A172 (cell line): ENCODE measurements around the gene SPTB. TPM values are rescaled to one million over a fixed set of nuclear protein-coding genes. Genes with fewer than 3 reads are reported as not detected.
A peak's percentile ranks its signal among the peaks of the same experiment; 100 is the strongest.
"Not testable (repeated sequence)": the region's sequence is repeated elsewhere in the genome, so short reads cannot be mapped to it uniquely, and the experiment has no call there.

ENCODE experiments used
- DNase-seq: peaks from one replicate; pipeline ENCODE4 v3.0.0-alpha.2; 2015; ENCODE audit warnings: low spot score
- total RNA-seq: library from RNA; depleted of rRNA; stranded (reverse); fragments of >200 nt; shearing (Covaris generic); gene quantifications from 2 replicates; pipeline ENCODE4 v1.2.3, GENCODE V29; 2014; rRNA removed

Gene SPTB
- total RNA-seq: 1.9 and 2.0 TPM in 2 replicates

DNA sequence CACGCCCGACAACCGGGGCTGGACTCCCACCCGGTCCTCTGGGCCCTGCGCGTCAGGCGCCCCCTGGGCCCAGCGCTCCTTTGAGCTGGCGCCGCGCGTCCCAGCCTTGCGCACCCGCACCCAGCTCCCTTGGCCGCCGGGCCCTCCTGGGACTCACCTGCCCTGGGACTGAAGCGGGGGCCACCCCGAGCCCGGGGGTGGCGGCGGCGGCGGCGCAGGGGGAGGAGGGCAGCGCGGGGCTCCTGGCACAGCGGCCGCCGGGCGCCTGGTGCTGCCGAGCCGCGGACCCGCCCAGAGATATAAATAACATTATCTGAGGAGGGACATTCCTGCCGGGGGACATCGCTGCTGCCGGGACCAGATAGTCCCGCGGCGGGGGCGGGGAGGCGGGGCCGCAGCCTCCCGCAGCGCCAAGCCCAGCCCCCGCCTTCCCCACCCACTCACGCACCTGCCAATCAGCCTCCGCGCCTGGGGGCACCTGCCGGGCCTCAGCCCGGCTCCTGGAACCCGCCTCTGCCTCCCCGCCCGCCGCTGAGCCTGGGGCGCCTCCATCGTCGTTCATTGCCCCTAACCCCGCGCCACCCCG, at the start of gene SPTB:
TSS of gene SPTB (minus strand) at position 273 of the 586 bp plus-strand sequence. CDS start 56,813 bp downstream, outside the sequence.
- no peak for DNase-seq

DNA sequence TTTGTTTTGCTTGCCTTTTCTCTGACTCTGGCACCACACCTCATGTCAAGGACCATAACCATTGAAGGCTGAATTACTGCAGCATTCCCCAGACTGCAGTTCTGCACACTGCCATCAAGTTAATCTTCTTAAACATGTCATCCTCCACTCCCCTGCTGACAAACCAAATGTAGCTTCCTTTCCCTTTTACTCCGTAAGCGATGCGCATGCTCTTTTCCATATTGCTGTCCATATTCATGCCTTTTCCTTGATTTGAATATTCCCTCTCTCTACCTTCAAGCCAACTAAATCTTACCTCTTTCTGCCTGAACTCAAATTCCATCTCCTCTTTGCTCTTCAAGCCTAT, 49.3 kb upstream of the SPTB start:
- DNase-seq: no peak

DNA sequence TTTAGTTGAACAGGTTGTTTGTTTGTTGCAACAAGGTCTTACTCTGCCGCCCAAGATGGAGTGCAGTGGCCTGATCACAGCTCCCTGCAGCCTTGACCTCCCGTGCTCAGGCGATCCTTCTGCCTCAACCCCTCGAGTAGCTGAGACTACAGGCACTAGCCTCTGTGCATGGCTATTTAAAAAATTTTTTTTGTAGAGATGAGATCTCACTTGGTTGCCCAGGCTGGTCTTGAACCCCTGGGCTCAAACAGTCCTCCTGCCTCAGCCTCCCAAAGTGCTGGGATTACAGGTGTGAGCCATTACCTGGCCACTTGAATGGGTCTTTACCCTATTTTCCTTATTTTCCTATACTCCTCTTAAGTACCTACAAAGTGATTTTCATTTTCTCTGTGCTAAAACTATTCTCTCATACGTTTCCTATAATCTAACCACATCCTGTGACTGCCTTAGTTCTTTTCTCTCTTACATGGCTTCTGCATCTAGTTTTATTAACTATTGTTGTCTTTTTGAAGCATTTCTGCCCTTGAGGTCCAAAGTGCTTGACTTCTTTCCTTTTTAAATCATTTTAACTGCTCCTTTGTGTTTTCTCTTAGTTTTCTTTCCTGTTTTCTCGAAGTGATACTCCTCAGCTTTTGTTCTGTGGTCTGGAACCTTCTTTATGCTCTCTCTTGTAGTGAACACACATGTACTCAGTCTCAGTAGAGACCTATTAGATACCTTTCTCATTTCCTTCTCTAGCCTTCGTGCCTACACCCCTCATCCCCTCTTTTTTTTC, 48.7 kb upstream of the SPTB start:
- DNase-seq: no peak

DNA sequence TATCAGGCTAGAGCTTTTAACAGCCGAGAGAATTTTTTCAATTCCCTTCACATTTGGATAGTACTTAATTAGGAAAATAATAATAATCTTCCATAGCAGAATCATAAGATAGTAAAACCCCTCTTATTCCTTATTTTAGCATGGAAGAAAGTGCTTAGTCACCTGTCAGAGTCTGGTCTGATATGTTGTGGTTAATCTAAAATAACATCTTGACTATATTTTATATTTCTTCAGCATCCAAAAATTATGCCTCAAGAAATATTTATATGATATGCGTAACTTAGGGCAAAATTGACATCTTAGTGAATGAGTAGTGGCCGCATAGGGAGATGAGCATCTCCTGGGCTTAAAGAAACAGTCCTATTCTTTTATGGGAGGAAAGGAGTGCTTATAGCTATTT, 47.3 kb upstream of the SPTB start:
- no peak for DNase-seq

DNA sequence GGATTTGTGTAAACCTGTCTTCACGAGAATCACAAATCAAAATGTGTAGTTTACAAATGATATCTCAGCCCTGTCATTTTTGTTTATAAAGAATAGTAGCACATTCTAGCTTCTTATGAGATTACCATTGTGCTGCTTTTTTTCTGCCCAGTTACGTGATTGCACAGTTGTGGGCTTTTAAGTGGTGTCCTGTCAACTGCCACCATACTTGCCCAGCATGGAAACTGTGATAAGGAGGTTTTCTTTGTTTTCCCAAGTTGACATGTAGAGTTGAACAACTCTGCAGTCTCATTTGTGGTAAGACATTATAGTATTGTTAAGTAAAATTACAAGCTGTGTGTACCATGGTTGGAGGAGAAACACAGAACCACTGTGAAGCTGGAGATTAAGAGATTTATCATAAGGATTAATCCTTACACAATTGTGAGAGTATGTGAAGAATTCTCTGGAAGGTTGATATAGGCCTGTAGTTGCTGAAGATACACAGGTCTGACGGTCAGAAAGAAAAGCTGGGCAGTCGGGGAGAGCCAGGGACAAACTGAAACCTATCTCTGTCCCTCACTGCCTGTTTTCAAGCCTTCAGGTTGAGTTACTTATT, 46.8 kb upstream of the SPTB start:
- DNase-seq: no peak

DNA sequence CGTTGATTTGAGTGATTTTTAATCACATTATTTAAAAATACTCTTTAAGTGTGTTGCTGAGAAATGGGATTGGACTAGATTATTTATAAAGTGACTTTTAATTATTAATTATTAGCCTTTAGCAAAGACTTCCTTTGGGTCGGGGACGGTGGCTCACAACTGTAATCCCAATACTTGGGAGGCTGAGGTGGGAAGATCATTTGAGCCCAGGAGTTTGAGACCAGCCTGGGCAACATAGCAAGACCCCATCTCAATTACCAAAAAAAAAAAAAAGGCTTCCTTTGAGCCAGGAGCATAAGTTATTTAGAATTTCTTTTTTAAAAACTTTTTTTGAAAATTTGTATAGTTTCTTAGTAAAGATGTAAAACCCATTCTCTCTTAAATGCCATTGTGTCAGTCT, 43.3 kb upstream of the SPTB start:
- DNase-seq: no peak

DNA sequence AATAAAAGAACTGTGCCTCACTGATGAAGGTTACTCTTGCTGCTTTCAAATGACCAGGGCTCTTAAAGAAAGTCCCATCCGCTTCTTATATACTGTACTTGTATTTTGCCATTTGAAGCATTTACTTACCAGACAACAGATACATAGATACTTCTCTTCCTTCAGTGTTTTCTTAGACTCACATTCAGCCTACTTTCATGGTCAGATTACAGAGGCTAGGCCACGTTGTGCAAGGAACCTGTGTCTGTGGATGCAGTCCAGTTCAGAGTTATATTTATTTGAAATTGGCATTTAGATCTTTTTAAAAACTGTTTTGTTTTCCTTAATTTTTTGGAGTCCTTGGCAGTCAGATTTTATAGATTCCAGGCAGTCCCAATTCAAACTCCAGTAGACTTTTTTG, 40.8 kb upstream of the SPTB start:
- no peak for DNase-seq

DNA sequence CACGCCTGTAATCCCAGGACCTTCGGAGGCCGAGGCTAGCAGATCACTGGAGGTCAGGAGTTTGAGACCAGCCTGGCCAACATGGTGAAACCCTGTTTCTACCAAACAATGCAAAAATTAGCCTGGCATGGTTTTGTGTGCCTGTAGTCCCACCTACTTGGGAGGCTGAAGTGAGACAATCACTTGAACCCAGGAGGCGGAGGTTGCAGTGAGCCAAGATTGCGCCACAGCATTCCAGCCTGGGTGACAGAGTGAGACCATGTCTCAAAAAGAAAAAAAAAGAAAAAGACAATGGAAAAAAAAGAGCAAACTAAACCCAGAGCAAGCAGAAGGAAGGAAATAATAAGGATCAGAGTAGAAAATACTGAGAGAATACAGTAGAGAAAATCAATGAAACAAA, 39.9 kb upstream of the SPTB start:
- no peak for DNase-seq

DNA sequence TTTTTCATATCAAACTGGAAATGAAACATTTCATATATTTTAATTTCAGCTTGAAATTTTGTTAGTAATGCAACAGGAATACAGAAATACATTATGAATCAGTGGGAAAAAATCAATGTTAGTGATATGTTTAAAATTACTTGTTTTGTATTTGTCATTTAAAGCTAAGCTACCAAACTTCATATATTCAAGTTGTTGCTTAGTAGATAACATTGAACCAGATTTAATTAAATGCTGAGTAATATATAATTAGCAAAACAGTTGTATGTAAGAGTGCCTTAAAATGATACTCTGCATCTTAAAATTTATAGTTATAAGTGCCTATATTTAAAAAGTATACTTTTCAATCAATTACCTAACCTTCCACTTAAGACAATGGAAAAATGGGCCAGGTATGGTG, 39.5 kb upstream of the SPTB start:
- DNase-seq: no peak

DNA sequence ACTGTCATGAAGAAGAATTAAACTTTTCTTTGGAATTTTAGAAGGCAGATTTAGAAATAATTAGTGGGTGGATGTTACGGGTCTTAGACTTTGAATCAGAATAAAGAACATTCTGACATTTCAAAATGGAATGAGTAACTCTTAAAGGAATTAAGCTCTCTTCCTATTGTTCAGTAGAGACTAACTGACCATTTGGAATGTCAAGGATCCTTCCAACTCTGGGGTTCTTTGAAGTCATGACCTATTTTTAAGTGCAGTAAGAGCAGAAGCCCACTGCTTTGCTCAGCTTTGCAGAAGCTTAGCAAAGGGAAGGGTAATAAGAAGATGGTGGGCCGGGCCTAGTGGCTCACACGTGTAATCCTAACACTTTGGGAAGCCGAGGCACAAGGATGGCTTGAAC, 38.5 kb upstream of the SPTB start:
- DNase-seq: no peak

DNA sequence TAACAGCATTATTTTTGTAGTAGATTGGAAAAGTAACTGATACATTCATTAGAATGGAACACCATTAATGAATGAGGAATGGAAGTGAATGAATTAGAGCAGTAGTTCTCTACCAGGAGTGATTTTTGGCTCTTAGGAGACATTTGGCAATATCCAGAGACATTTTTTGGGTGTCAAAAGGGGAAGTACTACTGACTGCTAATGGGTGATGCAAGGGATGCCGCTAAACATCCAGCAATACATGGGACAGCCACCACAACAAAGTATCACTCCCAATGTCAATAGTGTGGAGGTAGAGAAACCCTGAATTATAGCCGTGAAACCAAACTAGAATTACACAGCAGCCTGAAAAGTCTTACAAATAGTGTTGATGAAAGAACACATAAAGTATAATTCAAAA, 36.1 kb upstream of the SPTB start:
- no peak for DNase-seq

DNA sequence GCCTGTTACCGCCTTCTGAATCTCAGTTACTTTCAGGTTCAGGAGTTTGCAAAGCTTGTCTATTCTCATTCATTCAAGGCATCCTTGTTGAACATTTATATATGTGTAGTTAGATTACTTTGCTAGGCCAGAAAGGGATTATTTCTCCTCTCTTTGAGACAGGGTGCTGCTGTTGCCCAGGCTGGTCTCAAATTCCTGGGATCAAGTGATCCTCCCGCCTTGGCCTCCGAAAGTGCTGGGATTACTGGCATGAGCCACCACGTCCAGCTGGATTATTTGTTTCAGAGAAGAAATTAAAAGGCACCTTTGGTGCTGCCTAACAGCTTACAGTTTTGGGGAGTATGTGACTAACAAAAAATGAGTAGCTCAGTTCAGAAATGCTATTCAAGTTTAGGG, 35.3 kb upstream of the SPTB start:
- DNase-seq: peak; percentile 0

DNA sequence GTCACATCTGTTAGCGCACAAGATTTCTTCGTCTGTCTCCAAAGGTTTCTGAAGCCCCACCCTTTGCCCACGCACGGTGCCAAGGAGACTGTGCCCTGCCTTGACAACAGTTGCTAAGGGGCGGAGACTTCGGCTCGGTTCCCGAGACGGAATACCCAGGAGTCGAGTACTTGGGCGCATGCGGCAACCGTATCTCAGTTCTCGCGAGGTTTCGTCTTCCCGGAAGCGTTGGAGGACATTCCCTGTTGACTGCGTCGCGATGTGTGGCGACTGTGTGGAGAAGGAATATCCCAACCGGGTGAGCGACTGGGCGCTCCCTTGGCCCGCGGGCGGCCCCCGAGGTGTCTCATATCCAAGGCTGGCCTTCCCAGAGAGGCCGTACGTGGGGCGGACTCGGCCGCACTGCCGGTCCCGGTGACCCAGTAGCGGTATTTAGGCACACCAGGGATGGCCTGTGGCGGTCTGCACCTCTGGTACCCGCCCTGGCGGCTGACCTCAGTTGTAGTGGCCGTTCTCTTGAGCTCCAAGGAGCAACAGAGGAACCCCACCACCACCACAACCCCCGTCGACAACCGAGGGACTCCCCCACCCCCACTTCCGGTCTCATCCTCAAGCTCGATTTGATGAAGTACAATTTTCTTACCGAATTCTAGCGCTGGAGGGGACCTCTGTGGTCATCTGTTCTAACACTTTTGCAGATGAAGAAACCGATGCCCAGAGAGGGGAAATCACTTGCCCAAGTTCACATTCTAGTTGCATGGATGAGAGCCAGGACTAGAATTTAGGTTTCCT, 34.7 kb upstream of the SPTB start, which contains the start of gene CHURC1:
TSS of gene CHURC1 (plus strand) at position 219 of the 792 bp plus-strand sequence. CDS start at position 260, 41 bp downstream.
- DNase-seq: peak; percentile 94

DNA sequence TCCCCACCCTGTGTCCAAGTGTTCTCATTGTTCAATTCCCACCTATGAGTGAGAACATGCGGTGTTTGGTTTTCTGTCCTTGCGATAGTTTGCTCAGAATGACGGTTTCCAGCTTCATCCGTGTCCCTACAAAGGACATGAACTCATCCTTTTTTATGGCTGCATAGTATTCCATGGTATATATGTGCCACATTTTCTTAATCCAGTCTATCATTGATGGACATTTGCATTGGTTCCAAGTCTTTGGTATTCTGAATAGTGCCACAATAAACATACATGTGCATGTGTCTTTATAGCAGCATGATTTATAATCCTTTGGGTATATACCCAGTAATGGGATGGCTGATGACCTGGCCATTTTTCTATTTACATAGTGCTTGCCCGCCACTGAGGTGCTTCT, 33.8 kb upstream of the SPTB start:
- not testable (repeated sequence) for DNase-seq

DNA sequence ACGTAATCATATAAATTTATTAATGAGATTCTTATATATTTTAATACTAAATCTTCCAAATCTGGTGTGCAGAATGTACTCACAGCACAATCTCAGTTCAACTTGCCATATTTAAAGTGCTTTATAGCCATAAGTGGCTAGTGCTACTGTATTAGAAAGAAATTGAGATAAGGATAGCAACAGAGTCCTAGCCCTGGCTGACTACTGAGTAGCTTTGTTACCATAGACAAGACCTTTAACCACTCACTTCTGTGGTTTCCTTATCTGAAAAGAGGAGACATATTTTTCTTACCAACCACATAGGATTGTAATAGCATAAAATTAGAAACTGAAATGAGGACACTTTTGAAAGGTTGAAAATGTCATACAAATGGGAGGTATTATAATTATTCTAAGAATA, 32.6 kb upstream of the SPTB start:
- no peak for DNase-seq

DNA sequence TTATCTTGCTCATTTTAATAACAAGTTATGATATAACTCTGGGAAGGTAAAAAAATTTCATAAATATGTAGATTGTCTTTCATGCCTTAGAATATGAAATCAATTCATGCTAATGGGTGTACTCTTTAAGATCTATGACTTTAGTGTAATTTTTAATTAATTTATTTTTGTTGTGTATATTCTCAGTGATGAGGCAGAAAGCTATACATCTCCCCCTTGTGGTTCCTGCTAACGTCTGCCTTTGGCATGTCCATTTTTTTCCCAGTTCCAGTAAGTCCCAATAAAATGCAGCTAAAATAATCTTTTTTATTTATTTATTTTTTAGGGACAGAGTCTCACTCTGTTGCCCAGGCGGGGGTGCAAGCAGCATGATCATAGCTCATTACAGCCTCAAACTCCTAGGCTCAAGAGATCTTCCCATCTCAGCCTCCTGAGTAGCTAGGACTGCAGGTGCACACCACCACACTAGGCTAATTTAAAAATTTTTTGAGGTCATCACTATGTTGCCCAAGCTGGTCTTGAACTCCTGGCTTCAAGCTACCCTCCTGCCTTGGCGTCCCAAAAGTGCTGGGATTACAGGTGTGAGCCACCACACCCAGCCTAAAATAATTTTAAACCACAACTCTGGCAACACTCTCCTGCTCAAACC, 31.3 kb upstream of the SPTB start:
- DNase-seq: peak; percentile 10

DNA sequence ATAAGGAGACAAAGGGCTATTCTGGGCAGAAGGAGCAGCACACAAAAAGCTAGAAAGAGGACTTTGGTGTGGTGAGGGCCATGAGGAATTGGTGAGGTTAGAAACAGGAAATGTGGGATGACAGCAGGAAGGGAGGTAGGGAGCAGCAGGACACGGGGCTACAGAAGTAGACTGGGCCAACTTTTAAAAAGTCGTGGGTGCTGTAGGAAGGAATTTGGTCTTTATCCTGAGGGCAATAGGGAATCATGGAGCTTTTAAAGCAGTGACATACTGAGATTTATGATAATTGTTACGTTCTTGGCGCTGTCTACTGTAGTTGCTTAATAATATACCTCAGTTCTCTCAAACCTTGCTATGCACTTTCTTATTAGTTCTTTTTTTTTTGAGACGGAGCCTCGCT, 26.3 kb upstream of the SPTB start:
- DNase-seq: no peak

DNA sequence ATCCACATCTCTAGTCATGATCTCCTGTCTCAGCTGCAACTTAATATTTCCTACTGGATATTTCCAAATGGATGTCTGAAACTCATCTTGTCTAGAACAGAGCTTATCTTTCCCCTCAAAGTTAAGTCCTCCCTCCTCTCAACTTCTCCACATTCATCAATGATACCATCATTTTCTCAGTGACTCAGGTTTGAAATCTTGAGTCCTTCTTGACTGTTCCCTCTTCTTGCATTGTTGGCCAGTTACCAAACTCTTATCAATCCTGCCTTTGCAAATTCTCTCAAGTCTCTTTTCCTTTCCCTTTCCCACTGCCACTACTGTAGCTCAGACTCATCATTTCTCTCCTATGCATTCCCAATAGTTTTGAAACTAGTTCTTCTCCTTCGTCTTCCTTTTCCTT, 20.3 kb upstream of the SPTB start:
- no peak for DNase-seq

DNA sequence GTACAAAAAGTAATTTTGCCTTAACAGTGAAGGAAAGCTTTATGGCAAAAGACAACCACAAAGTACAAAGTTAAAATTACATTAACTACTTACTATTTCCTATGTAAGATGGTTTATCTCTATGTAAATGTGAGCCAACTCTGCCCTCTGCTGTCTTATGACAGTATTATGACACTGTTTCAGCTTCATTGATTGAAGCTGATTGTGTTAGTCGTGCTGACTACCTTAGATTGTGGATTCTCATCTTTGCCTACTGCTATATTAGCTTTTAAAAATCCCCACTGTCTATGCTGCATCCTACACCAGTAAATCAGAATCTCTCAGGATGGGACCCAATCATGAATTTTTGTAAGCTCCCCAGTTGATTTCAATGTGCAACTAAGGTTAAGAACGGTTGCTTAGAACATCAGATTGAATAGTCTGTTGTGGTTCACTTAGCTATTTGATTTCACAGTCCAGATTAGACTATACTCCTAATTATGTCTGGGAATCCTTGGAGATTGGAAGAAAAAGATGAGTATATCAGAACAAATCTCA, 12.2 kb upstream of the SPTB start:
- peak; percentile 29 for DNase-seq

DNA sequence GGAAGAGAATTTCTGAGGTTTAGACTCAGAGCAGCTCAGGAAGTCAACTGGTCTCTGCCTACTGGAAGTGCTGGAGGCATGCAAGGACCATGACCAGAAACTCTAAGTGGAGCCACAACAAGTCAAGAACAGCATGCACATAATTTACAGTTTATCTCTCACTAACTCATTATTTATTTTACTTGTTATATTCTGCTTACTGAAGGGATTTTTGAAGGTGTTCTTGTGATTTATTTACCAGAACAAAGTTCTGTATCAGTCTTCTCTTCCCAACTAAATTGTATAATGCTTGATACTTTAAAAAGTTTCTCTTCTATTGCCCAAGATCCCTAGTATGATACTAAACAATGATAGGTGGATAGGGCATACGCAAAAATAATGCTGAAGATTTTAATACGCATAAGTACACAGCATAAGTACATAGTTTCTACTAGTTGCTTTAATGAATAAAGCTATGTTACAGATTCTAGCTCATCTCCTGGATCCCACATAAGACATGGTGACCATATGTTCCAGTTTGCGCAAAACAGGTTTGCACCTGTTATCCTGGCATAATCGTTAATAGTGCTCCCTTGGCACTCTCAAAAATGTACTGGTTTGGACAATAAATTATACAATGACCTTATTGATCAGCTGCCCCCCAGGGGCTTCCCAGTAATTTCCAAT, 11.6 kb upstream of the SPTB start:
- DNase-seq: no peak

DNA sequence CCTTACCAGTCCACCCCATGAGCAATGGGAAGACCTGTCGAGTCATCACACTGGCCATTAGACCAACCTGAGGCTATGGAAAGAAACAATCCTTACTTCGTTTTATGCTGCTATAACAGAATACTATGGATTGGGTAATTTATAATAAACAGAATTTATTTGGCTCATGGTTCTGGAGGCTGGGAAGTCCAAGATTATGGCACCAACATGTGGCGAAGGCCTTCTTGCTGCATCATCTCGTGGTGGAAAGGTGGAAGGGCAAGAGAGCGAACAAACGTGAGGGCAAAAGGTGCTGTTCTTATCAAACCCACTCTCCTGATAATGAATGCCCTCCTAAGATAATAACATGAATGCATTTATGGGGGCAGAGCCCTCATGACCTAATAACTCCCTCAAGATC, 9.6 kb upstream of the SPTB start:
- DNase-seq: no peak
